Transverse colon (tissue), 3 donors: Measurements from ENCODE around the gene CELA2A.
"Not testable (repeated sequence)": the region's sequence is repeated elsewhere in the genome, so short reads cannot be mapped to it uniquely, and the experiment has no call there.

Source experiments
- CTCF ChIP-seq, 5 experiments: fragments of 200-600 bp in 3 of 5; fragments of 450-650 bp in 2 of 5; sonication (generic) in 3 of 5; IDR thresholded peaks; 1 replicate in 2 of 5; 2 replicates in 3 of 5; pipeline ENCODE4 v1.5.1; 2016 to 2017; ENCODE audit warnings: antibody characterized with exemption in 5 of 5, inconsistent platforms in 3 of 5, mild to moderate bottlenecking in 2 of 5, moderate library complexity in 1 of 5
- POLR2A ChIP-seq: fragments of 450-650 bp; IDR thresholded peaks from one replicate; pipeline ENCODE4 v1.6.1; 2016; ENCODE audit warnings: antibody characterized with exemption, mild to moderate bottlenecking, moderate library complexity

GRCh38 chr1:15469821-15470448, 13.4 kb downstream of the CELA2A start:
- not testable (repeated sequence) for TF ChIP-seq CTCF (IDR thresholded peaks at IDR 0.05); POLR2A
